ENCODE data around the gene NOL11.
"Not testable (repeated sequence)": the region's sequence is repeated elsewhere in the genome, so short reads cannot be mapped to it uniquely, and the experiment has no call there.

Gene NOL11

GRCh38 chr17:67711916-67712315 lies 5.8 kb upstream of the NOL11 start:
- no peak for DNase-seq

- no peak for DNase-seq
Observed at GRCh38 chr17:67712375-67712774, 5.4 kb upstream of the NOL11 start.

GRCh38 chr17:67713169-67713568 lies 4.6 kb upstream of the NOL11 start:
- DNase-seq, result no peak

GRCh38 chr17:67716405-67716798 lies 1.3 kb upstream of the NOL11 start:
- DNase-seq, result no peak

GRCh38 chr17:67717192-67717623 lies 528 bp upstream of the NOL11 start:
- DNase-seq, result no peak

- peak; percentile 30 for DNase-seq
Observed at GRCh38 chr17:67718325-67718941, 697 bp downstream of the NOL11 start.

- no peak for DNase-seq
Observed at GRCh38 chr17:67725373-67725791, 7.6 kb downstream of the NOL11 start.

GRCh38 chr17:67725807-67726206 lies 8.1 kb downstream of the NOL11 start:
- DNase-seq, result no peak

- not testable (repeated sequence) for DNase-seq
Observed at GRCh38 chr17:67727152-67728039, 9.7 kb downstream of the NOL11 start.

- no peak for DNase-seq
Observed at GRCh38 chr17:67729903-67730302, 12.2 kb downstream of the NOL11 start.

- DNase-seq, result no peak
Observed at GRCh38 chr17:67730731-67731130, 13.0 kb downstream of the NOL11 start.

- no peak for DNase-seq
Observed at GRCh38 chr17:67733449-67733848, 15.7 kb downstream of the NOL11 start.

GRCh38 chr17:67737145-67737544 lies 19.4 kb downstream of the NOL11 start:
- DNase-seq, result no peak

- DNase-seq, result no peak
Observed at GRCh38 chr17:67742025-67742424, 24.3 kb downstream of the NOL11 start.

- no peak for DNase-seq
Observed at GRCh38 chr17:67746704-67747571, 29.2 kb downstream of the NOL11 start.

- DNase-seq, result no peak
Observed at GRCh38 chr17:67747681-67748235, 30.0 kb downstream of the NOL11 start.

- no peak for DNase-seq
Observed at GRCh38 chr17:67750067-67750466, 32.3 kb downstream of the NOL11 start.

- DNase-seq, result no peak
Observed at GRCh38 chr17:67751101-67752074, 33.7 kb downstream of the NOL11 start.

- not testable (repeated sequence) for DNase-seq
Observed at GRCh38 chr17:67752160-67752559, 34.4 kb downstream of the NOL11 start.

- no peak for DNase-seq
Observed at GRCh38 chr17:67753026-67753425, 35.3 kb downstream of the NOL11 start.

GRCh38 chr17:67754001-67754400 lies 36.3 kb downstream of the NOL11 start:
- DNase-seq, result no peak

GRCh38 chr17:67754686-67755085 lies 37.0 kb downstream of the NOL11 start:
- not testable (repeated sequence) for DNase-seq
